Right lobe of liver (tissue), 6 donors: ENCODE results near the gene PLPPR3. TPM values are rescaled to one million over a fixed set of nuclear protein-coding genes. Genes with fewer than 3 reads are reported as not detected.
"Not testable (repeated sequence)": the region's sequence is repeated elsewhere in the genome, so short reads cannot be mapped to it uniquely, and the experiment has no call there.

Experiments used
- ATAC-seq, 4 donors: fragments of 200-7000 bp; cut with Tn5 transposase; one replicate each; pipeline ENCODE4 v1.9.1; 2020; ENCODE audit warnings: mild to moderate bottlenecking in 4 of 4, moderate library complexity in 4 of 4
- DNase-seq, 3 donors: peaks; one replicate each; pipeline ENCODE4 v3.0.0-alpha.2; 2020
- H3K27ac ChIP-seq, 3 donors: fragments of 200-600 bp; one replicate each; pipeline ENCODE4 v1.8.0; 2022
- H3K27me3 ChIP-seq, 2 donors: fragments of 200-600 bp; one replicate each; pipeline ENCODE4 v1.8.0; 2022
- H3K36me3 ChIP-seq, 4 donors: fragments of 200-600 bp; sonication (generic) in 1 of 4; one replicate each; pipeline versions ENCODE4 v1.5.1 to v1.8.0; 2017 to 2022; ENCODE audit warnings: control low read depth in 1 of 4
- H3K4me1 ChIP-seq, 4 donors: fragments of 200-600 bp; sonication (generic) in 1 of 4; one replicate each; pipeline versions ENCODE4 v1.5.1 to v1.8.0; 2017 to 2022; ENCODE audit warnings: control low read depth in 1 of 4
- H3K4me3 ChIP-seq, 3 donors: fragments of 200-600 bp; one replicate each; pipeline ENCODE4 v1.8.0; 2022
- H3K9me3 ChIP-seq, 4 donors: fragments of 200-600 bp; sonication (generic) in 1 of 4; one replicate each; pipeline versions ENCODE4 v1.5.1 to v1.8.0; 2017 to 2022; ENCODE audit warnings: control low read depth in 1 of 4
- CTCF ChIP-seq, 4 donors: fragments of 200-600 bp in 3 of 4; fragments of 450-650 bp in 1 of 4; IDR thresholded peaks; one replicate each; pipeline versions ENCODE4 v1.5.1 to v1.8.0; 2016 to 2022; ENCODE audit warnings: antibody characterized with exemption in 4 of 4, mild to moderate bottlenecking in 2 of 4
- POLR2A ChIP-seq: fragments of 450-650 bp; IDR thresholded peaks from one replicate; pipeline ENCODE4 v1.6.1; 2017; ENCODE audit warnings: antibody characterized with exemption, mild to moderate bottlenecking
- whole genome bisulfite sequencing: methylation state at CpG from one replicate; pipeline ENCODE4 v1.1.6; 2018; ENCODE audit warnings: low coverage, low lambda C conversion rate; ENCODE audit not compliant: insufficient coverage; ENCODE audit errors: missing lambda C conversion rate; 5-methylcytosine and 5-hydroxymethylcytosine counted together
- intact Hi-C, 2 donors: fragments of 100-400 bp; cut with DNase I; formaldehyde crosslinking; loops; one replicate each; pipeline versions ENCODE4 v1.11.2 to v1.14.1; 2022
- total RNA-seq, 6 experiments: library from RNA; depleted of rRNA in 2 of 6; stranded (reverse); fragments of >200 nt in 2 of 6; fragmentation: NEBNext Ultra II Directional in 3 of 6; extraction: Animal tissue kit (Norgen Biotek cat#: 25700) in 3 of 6; gene quantifications; one replicate each; pipeline versions ENCODE4 v1.1.0 to v1.2.4, GENCODE V29; 2016 to 2023
- donor health status: DM: no; HTN: yes; CAD: no.
- donor health status: DM: no; HTN: no; CAD: no.
- donor health status: DM: no; HTN: no; CAD: no.
- donor health status: DM: no; HTN: yes; CAD: no.
- donor health status: DM: no; HTN: yes; CAD: no.

PLPPR3 gene
- total RNA-seq, 6 experiments from 2014 or later = not detected

- no peaks in the 10 kb centered on the region for H3K36me3 ChIP-seq
- no peak for ATAC-seq
- H3K4me1 ChIP-seq = peaks cover 0 to 8% (median 3%) of the 10 kb centered on the region in 4 donors
- 38% methylated on average over 2 of the region's 55 CpGs for WGBS
- H3K27me3 ChIP-seq = no peaks in the 10 kb centered on the region
- no peak within 1 kb of the TSS for H3K27ac ChIP-seq
- H3K9me3 ChIP-seq = no peaks in the 10 kb centered on the region
- intact Hi-C loops = loop anchor here (10.0 kb wide), 2 partner anchors 122 to 142 kb away; no protein-coding TSS in a partner anchor
- H3K4me3 ChIP-seq = no peak within 1 kb of the TSS
- TF ChIP-seq POLR2A = no peak
- TF ChIP-seq CTCF (IDR thresholded peaks at IDR 0.05) = no peak
- no peak for DNase-seq
Measured at GRCh38 chr19:852136-853013, 30.6 kb upstream of the PLPPR3 start, which contains the start of gene ELANE. TSS of gene ELANE (plus strand) at chr19:852303. CDS start at chr19:852329, 26 bp downstream.

GRCh38 chr19:850979-851335, 29.2 kb upstream of the PLPPR3 start:
- no peak for DNase-seq
- Histone ChIP-seq H3K36me3 (no peaks in the 10 kb centered on the region), H3K4me1 (peaks cover 0 to 8% (median 3%) of the 10 kb centered on the region in 4 donors), H3K9me3 (no peaks in the 10 kb centered on the region), H3K27me3 (no peaks in the 10 kb centered on the region), H3K27ac (no peak overlapping the region), H3K4me3 (no peak overlapping the region)
- intact Hi-C loops = loop anchor here (10.0 kb wide), 2 partner anchors 124 to 144 kb away; no protein-coding TSS in a partner anchor
- no peak for ATAC-seq
- TF ChIP-seq POLR2A (no peak), CTCF (IDR thresholded peaks at IDR 0.05) (no peak)
- 0% methylated on average over 2 of the region's 13 CpGs for WGBS

- WGBS = 29% methylated on average over 3 of the region's 28 CpGs
- intact Hi-C loops = loop anchor here (10.0 kb wide), 2 partner anchors 124 to 144 kb away; no protein-coding TSS in a partner anchor
- TF ChIP-seq CTCF (IDR thresholded peaks at IDR 0.05) (no peak), POLR2A (no peak)
Measured at GRCh38 chr19:850221-850978, 28.6 kb upstream of the PLPPR3 start.

GRCh38 chr19:849195-849594, 27.4 kb upstream of the PLPPR3 start:
- H3K27ac ChIP-seq, H3K36me3 ChIP-seq, H3K27me3 ChIP-seq, H3K9me3 ChIP-seq, H3K4me3 ChIP-seq, intact Hi-C loops, DNase-seq, H3K4me1 ChIP-seq, ATAC-seq: not testable (repeated sequence)
- 77% methylated on average over 6 of the region's 8 CpGs for WGBS

More at GRCh38 chr19:850221-850978, 28.6 kb upstream of the PLPPR3 start:
- Histone ChIP-seq H3K27me3 (no peaks in the 10 kb centered on the region), H3K27ac (no peak overlapping the region), H3K4me1 (peaks cover 0 to 8% (median 3%) of the 10 kb centered on the region in 4 donors), H3K9me3 (no peaks in the 10 kb centered on the region), H3K4me3 (no peak overlapping the region), H3K36me3 (no peaks in the 10 kb centered on the region)
- DNase-seq (peak; percentile 85 to 93 (median 91)), ATAC-seq (peak; percentile 92 to 98 (median 96))
